NCI-H2227 (cell line): Measurements from ENCODE around the gene SLC24A4.

ENCODE experiments used
- DNase-seq: peaks from one replicate; lab custom pipeline; 2025; ENCODE audit not compliant: unreplicated experiment; lab: John Stamatoyannopoulos, UW

SLC24A4 gene

DNA sequence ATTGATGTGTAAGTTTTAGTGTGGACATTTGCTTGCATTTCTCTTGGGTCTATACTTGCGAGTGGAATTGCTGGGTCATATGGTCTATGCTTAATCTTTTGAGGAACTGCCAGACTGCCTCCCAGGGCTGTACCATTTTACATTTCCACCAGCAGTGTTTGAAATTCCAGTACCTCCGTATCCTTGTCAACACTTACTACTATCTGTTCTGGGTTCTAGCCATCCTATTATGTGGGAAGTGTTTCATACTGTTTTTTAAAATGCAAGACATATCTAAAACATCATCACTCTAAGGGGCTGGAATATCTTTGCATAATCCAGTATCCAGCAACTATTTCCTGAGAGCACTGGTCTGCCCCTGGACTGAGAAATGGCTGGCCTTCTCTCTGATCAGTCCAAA, 110.4 kb downstream of the SLC24A4 start:
- no peak for DNase-seq

DNA sequence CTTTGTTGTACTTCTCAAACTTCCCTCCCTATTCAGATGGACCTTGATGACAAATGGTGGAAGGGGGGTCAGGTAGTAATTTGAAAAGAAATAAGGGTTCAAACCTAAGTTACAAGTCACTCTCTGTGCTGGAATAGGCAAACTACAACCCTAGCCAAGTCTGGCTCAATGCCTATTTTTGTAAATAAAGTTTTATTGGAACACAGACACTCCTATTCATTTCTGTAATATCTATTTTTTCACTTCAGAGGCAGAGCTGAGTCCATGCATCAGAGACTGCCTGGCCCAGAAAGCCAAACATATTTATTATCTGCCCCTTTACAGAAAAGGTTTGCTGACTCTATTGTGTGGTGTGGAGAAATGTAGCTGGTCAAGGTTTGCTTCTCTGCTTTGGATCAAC, 112.2 kb downstream of the SLC24A4 start:
- DNase-seq: no peak

DNA sequence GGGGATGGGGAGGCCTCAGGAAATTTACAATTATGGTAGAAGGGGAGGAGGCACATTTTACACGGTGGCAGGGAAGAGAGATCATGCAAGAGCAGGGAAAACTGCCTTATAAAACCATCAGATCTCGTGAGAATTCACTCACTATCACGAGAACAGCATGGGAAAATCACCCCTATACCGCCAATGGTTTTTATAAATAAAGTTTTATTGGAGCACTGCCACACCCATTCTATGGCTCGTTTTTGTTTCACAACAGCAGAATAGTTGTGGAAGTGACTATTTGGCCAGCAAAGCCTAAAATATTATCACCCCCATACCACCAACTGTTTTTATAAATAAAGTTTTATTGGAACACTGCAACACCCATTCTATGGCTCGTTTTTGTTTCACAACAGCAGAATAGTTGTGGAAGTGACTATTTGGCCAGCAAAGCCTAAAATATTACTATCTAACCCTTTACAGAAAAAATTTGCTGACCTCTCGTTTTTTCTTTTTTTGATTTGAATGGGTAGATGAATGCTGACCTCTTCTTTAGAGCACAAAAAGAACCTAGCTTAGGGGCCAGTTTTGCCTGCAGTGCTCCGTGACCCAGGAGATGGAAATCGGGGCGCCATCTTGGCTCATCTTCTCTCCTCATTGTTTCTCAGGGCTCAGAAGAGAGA, 113.3 kb downstream of the SLC24A4 start:
- DNase-seq: no peak

DNA sequence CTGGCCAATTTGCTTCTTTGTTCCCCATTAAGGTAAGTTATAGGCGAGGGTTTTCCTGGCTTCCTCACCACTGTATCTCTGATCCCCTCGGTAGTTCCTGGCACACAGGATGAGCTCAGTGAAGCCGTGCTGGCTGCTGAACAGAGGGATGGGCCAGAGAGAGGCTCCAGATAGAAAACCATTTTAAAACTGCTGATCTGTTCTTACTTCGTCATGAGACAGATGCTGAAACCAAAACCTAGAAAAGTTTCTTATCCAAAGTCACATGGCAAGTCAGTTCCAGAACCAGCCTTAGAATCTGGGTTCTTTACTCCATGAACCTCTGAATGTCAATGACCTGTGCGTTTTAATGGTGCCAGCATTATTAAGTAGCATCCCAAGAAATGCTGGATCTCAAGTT, 114.3 kb downstream of the SLC24A4 start:
- no peak for DNase-seq

DNA sequence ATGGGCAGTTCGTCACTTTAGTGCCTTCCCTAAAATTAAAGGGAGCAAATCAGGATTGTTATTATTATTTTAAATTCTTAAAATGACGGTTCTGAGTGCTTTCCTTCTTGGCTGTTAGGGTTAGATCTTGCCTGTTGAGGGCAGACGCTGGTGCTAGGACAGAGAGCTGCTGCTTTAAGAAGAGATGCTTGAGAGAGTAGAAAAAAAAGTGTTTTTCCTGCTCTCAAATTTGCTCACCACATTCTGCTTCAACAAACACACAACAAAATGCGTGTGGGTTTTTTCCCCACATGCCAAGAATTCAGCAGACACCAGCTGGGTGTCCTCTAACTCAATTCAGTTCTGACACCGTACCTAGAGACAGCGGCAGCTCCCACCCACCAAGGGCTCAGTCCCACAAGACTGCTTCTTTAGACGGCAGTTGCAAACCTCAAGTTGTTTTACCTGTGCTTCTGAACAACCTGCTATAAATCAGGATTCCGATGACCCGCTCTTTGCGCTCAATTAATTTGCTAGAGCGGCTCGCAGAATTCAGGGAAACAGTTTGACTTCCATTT, 114.8 kb downstream of the SLC24A4 start:
- no peak for DNase-seq

DNA sequence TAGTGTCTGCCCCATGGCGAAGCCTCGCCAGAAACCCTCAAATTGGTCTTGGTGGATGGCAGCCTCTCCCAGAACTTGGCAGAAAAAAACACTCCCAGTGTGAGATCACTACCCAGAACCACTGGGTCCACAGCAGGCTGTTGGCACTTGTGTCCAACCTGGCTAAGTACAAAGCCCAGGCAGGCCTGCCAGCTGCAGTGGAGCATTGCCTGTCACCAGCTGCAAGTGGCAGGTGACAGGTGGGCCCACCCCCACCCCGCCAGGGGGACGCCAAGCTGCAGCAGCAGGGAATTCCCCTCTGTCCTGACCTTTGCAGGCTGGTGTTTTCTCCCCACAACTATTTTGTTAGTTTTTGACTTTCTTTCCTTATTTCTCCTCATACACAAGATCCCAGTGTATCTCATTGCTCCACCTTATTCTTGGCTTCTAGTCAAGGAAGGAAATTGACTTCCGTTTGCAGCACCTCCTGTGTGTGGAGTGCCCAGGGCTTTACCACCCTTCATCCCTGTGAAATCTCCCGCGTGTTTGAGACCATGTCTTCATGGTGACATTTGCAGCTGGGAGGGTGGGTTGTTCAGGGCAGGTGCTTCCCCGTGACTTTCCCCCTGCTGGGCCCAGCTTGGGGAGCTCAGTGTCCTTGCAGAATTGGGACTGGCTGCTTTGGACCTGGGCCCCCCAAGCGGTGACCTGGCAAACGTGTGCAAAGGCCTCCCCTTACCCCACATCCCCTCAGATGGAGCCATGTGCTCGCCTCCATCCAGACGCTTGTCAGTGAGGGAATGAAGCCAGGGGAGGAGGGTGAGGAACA, 116.8 kb downstream of the SLC24A4 start:
- DNase-seq: no peak

DNA sequence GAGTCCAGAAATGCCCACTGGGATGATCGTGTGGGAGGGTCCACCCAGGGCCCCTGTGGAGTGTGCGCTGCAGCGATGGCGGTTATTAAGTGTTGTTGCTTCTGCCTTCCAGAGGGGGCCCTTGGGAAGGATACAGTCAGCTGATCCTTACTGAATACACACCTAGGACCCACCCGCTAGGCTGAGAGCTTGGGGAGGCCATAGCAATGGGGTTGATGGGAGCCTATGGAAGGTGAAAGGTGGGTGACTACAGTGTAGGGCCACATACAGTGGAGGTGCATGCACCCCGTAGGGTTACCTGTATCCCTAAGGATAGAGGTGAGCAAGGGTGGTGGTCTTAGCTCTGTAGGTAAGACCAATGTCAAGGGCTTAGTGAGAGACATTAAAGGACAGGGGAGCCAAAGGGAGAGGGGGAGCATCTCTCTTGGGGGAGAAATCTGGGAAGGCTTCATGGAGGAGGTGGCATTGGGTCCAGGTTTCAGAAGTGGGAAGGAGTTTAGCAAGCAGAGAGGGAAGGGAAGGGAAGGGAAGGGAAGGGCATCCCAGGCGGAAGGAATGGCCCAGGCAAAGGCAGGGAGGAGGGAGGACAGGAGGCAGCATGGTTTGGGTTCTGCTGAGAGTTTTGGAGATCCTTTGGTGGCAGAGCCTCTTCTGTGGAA, 117.5 kb downstream of the SLC24A4 start:
- DNase-seq: no peak

DNA sequence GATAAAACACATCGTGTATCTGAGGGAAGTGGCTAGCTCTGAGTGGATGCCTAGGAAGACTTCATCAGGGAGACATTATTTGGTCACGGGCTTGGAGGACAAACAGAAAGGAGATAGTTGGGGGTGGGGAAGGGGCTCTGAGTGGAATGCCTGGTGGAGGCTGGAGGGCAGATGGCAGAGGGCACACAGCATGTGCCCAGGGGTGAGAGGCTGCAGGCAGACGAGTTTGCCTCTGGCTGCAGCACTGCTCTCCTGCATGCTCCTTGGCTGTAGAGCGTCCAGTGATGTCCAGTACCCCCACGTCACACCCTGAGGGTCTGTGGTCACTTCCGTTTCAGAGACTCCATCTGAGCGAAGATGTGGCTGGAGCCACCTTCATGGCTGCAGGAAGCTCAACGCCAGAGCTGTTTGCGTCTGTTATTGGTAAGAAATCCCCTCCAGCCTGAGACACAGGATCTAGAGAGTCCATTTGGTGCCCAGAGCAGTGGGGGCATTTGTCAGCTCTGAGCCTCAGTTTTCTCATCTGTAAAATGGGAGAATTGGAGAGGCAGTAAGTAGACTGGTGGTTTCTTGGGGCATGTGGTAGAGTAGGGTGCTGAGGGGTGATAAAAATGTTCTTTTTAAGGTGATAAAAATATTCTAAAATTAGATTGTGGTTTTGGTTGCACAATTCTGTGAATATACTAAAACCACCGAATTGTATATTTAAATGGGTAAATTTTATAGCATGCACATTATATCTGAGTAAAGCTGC, 119.0 kb downstream of the SLC24A4 start:
- DNase-seq: no peak

DNA sequence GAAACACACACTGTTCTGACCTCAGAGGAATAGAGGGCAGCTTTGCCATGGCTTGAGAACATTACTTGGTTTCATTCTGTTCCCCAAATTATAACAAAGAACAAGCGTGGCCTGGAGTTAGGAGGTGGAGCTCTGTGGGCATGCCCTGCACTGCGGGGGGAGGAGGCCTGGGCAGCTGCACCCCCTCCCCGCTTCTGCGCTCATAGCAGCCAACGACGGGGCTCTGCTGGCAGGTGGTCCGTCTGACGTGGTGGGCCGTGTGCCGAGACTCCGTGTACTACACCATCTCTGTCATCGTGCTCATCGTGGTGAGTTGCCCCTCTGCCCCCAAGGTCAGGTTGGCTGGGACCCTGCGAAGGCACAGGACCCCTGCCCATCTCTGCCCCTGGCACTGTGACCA, 120.2 kb downstream of the SLC24A4 start:
- no peak for DNase-seq

DNA sequence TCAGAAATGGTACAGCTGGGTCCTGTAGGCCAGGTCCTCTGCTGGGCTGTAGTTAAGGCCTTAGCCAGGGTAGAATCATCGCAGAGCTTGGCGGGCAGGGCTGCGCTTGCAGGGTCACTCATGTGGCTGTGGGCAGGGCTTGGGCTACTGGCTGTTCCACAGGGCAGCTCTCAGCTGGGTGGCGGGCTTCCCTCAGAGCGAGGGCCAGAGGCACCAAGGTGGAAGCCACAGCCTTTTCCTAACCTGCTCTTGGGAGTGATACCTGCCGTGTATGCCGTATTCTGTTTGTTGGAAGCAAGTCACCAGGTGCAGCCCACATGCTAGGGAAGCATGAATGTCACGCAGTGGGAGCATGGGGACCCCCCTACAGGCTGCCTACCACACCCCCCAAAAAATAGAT, 120.8 kb downstream of the SLC24A4 start:
- DNase-seq: no peak

DNA sequence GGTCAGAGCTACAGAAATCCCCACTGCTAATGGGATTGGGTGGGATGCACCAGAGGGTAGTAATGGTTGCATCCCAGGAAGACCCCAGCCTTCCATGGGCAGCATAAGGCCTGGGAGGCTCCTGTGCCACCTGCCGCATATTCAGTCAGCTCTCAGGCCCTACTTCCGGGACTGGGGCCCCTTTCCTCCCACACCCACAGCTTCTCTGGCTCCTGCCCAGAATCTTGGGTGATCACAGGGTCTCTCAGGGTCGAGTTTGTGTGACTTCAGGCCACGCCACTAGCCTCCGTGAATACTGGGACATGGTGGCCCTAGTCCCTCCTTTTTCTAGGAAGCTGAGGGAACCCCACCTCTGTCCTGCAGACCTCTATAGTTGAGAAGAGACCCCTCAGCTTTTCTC, 123.8 kb downstream of the SLC24A4 start:
- DNase-seq: no peak

DNA sequence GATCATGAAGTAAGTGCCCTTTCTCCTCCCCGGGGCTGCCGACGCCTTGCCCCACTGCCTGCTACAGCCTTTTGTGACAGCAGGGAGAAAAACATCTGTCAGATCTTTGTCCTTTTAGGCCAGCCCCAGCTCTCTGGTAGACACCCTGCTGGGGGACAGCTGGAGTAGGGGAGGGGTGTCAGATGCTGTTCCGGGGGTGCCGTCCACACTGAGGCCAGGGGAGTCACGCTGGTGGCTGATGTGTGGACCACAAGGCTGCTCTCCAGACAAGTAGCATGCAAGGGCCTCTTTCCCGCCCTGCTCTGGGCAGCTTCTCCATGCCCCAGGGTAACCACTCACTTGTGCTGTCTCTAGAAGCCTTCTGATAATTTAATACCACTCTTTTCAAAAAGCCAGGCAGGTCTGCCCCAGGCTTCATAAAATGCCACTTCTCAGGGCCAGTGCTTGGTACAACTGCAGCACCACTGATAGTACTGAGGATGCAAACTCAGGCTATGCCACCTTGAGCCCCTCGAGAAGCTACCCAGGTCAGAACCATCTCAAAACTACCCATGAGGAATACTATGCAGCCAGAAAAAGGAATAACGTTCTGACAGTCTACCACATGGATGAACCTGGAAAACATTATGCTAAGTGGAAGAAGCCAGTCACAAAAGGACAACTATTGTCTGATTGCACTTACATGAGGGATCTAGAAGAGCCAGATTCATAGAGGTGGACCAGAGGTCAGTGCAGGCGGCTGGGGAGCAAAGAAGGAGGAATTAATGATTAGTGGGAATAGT, 124.6 kb downstream of the SLC24A4 start:
- no peak for DNase-seq

DNA sequence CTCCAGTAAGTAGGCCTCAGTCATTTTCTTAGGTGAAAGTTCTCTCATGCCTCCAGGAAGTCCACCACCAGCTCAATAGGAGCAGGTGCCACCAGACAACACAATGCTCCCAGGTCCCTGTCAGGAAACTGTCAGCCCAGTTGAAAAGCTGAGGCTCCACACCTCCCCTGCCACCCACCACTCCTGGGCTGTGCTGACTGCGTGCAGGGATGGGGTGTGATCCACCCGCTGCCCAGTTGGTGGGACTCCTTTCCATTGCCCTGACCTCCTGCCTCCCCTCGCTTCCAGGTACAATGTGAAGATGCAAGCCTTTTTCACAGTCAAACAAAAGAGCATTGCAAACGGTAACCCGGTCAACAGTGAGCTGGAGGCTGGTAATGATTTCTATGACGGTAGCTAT, 125.8 kb downstream of the SLC24A4 start:
- no peak for DNase-seq

DNA sequence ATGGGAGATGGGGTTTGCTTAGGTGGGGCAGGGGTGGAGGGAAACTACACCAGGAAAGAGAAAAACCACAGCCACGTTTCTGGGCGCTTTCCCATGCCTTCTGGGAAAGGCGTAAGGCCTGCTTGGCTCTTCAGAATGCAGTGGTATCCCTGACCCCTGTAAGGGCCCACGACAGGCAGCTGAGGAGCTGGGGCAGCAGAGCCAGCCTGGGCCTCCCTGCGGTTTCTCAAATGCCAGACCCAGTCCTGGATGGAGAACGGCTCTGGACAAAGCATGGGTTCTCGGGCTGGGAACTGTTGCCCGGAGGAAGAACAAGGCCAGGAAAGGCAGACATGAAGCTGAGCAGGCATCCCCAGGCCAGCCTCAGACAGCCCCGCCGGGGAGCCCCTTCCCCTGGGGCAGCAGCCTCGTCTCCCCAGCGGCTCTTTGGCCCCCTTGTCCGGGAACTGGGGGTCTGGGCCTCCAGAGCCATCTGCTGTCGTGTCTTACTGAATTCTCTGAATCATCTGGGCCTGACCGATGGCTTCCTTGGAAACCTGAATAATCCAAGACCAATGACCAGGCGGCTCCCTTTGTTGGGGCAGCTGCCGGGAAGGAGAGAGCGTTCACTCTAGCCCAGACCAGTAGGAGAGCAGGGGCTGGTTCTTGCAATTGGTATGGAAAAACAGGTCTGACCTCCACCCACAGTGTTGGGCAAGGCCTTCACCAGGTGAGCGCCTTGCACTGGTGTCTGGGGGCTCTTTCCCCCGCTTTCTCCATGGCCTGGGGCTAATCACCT, 126.6 kb downstream of the SLC24A4 start:
- DNase-seq: no peak

DNA sequence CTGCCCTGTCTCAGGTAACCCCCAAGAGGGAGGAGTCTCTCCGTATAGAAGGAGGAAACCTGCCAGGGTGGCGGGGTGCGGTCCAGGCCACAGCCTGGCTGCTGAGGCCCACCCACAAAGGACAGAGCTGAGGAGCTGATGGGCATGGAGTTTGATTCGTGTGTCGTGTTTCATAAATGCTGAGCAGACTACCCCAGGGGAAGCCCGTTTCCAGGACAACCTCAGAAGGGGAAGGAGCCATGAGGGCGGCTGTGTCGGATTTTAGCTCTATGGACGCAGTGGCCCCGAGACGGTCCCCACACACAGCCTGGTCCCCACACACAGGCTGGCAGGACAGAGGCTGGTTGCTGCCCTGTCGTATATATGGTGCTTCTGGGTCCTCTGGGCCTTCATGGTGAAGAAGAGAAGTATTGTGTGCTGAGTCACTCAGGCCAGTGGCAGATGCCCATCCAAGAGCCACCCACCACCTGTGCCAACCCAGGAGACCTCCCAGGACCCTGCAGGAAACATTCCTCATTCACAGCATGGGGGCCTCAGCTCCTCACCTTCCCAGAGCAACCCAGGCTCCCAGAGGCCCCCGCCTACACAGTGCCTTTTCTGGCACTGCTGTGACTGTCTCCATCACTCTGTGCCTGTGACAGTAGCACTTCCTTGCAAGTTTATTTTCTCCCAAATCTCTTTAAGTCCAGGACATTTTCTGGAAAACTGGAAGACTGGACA, 127.5 kb downstream of the SLC24A4 start:
- no peak for DNase-seq

DNA sequence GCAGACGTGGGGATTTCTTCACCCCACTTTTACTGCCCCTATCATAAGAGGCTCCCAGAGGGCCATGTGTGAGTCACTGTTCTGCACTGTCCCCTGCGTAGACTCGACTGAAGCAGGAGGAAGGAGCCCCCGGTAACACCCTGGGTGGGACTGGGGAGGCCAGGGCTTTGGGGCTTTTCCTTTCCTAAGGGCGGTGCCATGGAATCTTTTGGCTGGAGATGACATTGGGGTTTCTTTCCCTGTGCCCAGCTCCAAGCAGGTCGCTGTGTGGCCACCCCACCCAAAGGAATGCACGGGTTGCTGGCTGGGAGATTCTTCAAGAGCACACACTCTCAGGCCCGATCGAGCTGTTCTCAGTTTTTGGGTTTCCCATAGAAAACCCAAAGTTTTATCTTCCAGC, 128.3 kb downstream of the SLC24A4 start:
- DNase-seq: no peak

DNA sequence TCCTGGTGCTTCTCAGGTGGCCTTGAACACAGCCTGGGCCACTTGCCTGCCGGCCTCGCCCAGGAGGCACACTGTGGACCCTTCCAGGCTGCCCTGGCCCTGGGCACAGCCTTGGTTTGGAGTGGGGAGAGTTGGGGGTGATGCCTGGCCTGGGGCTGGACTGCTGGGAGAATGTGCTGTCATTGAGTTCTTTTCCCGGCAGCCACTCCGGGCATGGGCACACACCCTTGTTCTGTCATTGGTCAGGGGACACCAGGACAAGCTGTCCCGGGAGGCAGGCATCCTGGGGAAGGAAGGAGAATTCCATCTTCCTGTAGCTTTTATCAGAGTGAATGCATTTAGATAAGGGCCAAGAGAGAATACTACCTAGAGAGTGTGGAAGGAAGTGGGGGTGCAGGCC, 128.8 kb downstream of the SLC24A4 start:
- no peak for DNase-seq

DNA sequence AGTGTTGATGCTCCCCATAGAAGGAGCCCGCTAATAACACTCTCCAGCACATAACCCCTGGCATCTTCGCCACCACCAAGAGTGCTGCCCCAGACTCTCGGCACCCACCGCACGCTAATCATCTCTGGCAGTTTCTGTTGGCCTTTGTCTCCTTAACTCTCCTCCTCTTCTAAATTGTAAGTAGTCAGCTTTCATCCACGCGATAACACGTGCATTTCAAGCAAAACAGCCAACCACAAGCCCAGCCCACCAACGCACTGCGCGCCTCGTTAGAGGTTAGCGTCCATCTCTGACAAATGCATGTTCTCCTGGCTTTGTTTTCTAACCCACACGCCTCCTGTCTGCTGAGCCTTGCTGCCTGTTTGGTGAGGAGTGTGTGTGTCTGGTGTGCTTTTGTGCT, 129.5 kb downstream of the SLC24A4 start:
- DNase-seq: no peak

DNA sequence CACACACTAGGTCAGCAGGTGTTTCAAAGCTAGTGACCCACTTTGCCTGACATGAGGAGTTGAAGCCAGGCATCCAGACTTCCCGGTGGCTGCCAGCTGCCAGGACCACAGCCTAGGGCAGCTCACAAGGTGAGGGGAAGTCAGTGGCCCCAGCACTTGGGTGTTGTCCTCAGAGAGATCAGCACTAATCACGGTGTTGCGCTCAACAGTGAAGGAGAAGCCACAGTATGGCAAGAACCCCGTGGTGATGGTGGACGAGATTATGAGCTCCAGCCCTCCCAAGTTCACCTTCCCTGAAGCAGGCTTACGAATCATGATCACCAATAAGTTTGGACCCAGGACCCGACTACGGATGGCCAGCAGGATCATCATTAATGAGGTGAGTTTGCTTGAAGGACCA, 130.7 kb downstream of the SLC24A4 start:
- no peak for DNase-seq
